Brain microvascular endothelial cell (primary cell): ENCODE results near the gene TSPEAR.

Source experiments
- DNase-seq: peaks from one replicate; pipeline ENCODE4 v3.0.0-alpha.2; 2020
- H3K27ac ChIP-seq: fragments of 250-450 bp; sonication (Bioruptor Pico); 2 replicates; pipeline ENCODE4 v1.5.1; 2020; ENCODE audit warnings: mild to moderate bottlenecking, moderate library complexity
- H3K27me3 ChIP-seq: fragments of 250-450 bp; sonication (Bioruptor Pico); replicated peaks from 2 replicates; pipeline ENCODE4 v1.5.1; 2020; ENCODE audit warnings: mild to moderate bottlenecking
- H3K36me3 ChIP-seq: fragments of 250-450 bp; sonication (Bioruptor Pico); replicated peaks from 2 replicates; pipeline ENCODE4 v1.5.1; 2020; ENCODE audit warnings: mild to moderate bottlenecking
- H3K4me3 ChIP-seq: 2 replicates; pipeline ENCODE4 v1.5.1; 2011; ENCODE audit warnings: low read depth, mild to moderate bottlenecking, control low read depth, low read length, moderate library complexity
- CTCF ChIP-seq: IDR thresholded peaks from 2 replicates; pipeline ENCODE4 v1.5.1; 2011; ENCODE audit warnings: low read depth, mild to moderate bottlenecking, moderate library complexity, low read length, control low read depth, inconsistent platforms; ENCODE audit errors: missing control alignments
- in situ Hi-C: cut with HindIII; loops from 2 replicates; pipeline ENCODE4 v1.10.0; 2017; ENCODE audit warnings: low sequenced_read_pairs, low pct_ligation_motif_present

The TSPEAR gene

GRCh38 chr21:44682580-44683151 is 28.7 kb downstream of the TSPEAR start:
- no peak overlapping the region for H3K27ac ChIP-seq
- H3K27me3 ChIP-seq: peaks cover 11% of the 10 kb centered on the region
- TF ChIP-seq CTCF: no peak
- in situ Hi-C loops: no loop called here
- H3K4me3 ChIP-seq: no peak overlapping the region
- no peaks in the 10 kb centered on the region for H3K36me3 ChIP-seq
- no peak for DNase-seq

- H3K4me3 ChIP-seq: no peak within 1 kb of the TSS
- peaks cover 4% of the 10 kb centered on the region for H3K27me3 ChIP-seq
- in situ Hi-C loops: no loop called here
- no peak for TF ChIP-seq CTCF
- no peak within 1 kb of the TSS for H3K27ac ChIP-seq
- no peaks in the 10 kb centered on the region for H3K36me3 ChIP-seq
- DNase-seq: no peak
These were observed 29.4 kb downstream of the TSPEAR start, which contains the start of gene KRTAP12-1 for GRCh38 chr21:44681861-44682579. KRTAP12-1 (minus strand) TSS chr21:44682163; CDS start chr21:44682123, 40 bp downstream.

GRCh38 chr21:44681152-44681551 is 30.2 kb downstream of the TSPEAR start:
- H3K27me3 ChIP-seq: no peaks in the 10 kb centered on the region
- in situ Hi-C loops: no loop called here
- no peak overlapping the region for H3K4me3 ChIP-seq
- no peak for TF ChIP-seq CTCF
- H3K27ac ChIP-seq: no peak overlapping the region
- no peaks in the 10 kb centered on the region for H3K36me3 ChIP-seq
- no peak for DNase-seq

GRCh38 chr21:44677881-44678280 is 33.5 kb downstream of the TSPEAR start:
- in situ Hi-C loops: no loop called here
- DNase-seq: no peak
- TF ChIP-seq CTCF: no peak
- H3K36me3 ChIP-seq: no peaks in the 10 kb centered on the region
- H3K27me3 ChIP-seq: no peaks in the 10 kb centered on the region
- no peak overlapping the region for H3K4me3 ChIP-seq
- no peak overlapping the region for H3K27ac ChIP-seq

- Histone ChIP-seq H3K27me3 (no peaks in the 10 kb centered on the region), H3K36me3 (no peaks in the 10 kb centered on the region), H3K27ac (no peak overlapping the region), H3K4me3 (no peak overlapping the region)
- in situ Hi-C loops: no loop called here
- no peak for DNase-seq
- no peak for TF ChIP-seq CTCF
These were observed 39.5 kb downstream of the TSPEAR start for GRCh38 chr21:44671911-44672310.
